Mesothelial cell of epicardium (in vitro differentiated cells): ENCODE results near the gene POM121L2. TPM values are rescaled to one million over a fixed set of nuclear protein-coding genes. Genes with fewer than 3 reads are reported as not detected.
"Not testable (repeated sequence)": the region's sequence is repeated elsewhere in the genome, so short reads cannot be mapped to it uniquely, and the experiment has no call there.

ENCODE experiments used
- DNase-seq, 2 experiments: peaks; one replicate each; pipeline ENCODE4 v3.0.0; 2021; ENCODE audit warnings: low spot score in 2 of 2; ENCODE audit not compliant: unreplicated experiment in 2 of 2
- H3K27ac Mint-ChIP-seq: 2 replicates; pipeline ENCODE4 v1.8.0; 2021; ENCODE audit warnings: mixed read lengths
- H3K27me3 Mint-ChIP-seq: 2 replicates; pipeline ENCODE4 v1.8.0; 2021; ENCODE audit warnings: low read depth, mixed read lengths
- H3K36me3 Mint-ChIP-seq: 2 replicates; pipeline ENCODE4 v1.8.0; 2021; ENCODE audit warnings: mixed read lengths
- H3K4me1 Mint-ChIP-seq: 2 replicates; pipeline ENCODE4 v1.8.0; 2021; ENCODE audit warnings: mixed read lengths
- H3K4me3 Mint-ChIP-seq: 2 replicates; pipeline ENCODE4 v1.8.0; 2021; ENCODE audit warnings: mild to moderate bottlenecking, moderate library complexity, mixed read lengths
- H3K9me3 Mint-ChIP-seq: 2 replicates; pipeline ENCODE4 v1.8.0; 2021; ENCODE audit warnings: mixed read lengths
- CTCF ChIP-seq: fragments of 200-600 bp; sonication (generic); IDR thresholded peaks from one replicate; pipeline ENCODE4 v1.5.0; 2021; ENCODE audit warnings: antibody characterized with exemption; ENCODE audit not compliant: unreplicated experiment
- total RNA-seq: library from RNA; stranded (reverse); gene quantifications from 3 replicates; pipeline ENCODE4 v1.2.1, GENCODE V29; 2021

Gene POM121L2
- total RNA-seq, 1 donor from 2014 or later: not detected

- TF ChIP-seq CTCF: no peak
- peaks cover 13% of the 10 kb centered on the region for H3K27me3 Mint-ChIP-seq
- H3K36me3 Mint-ChIP-seq: no peaks in the 10 kb centered on the region
- peaks cover 8% of the 10 kb centered on the region for H3K4me1 Mint-ChIP-seq
- H3K27ac Mint-ChIP-seq: peak overlapping the region; percentile 78
- no peak for DNase-seq
- peak overlapping the region; percentile 94 for H3K4me3 Mint-ChIP-seq
- H3K9me3 Mint-ChIP-seq: no peaks in the 10 kb centered on the region
Observed at GRCh38 chr6:27279513-27280063, 32.5 kb downstream of the POM121L2 start.

GRCh38 chr6:27275025-27275956 is 36.8 kb downstream of the POM121L2 start:
- Mint-ChIP-seq H3K9me3 (no peaks in the 10 kb centered on the region), H3K36me3 (no peaks in the 10 kb centered on the region), H3K4me1 (peaks cover 3% of the 10 kb centered on the region), H3K27me3 (peaks cover 32% of the 10 kb centered on the region), H3K4me3 (peak overlapping the region; percentile 52), H3K27ac (no peak overlapping the region)
- DNase-seq: no peak
- no peak for TF ChIP-seq CTCF

- DNase-seq: no peak
- Mint-ChIP-seq H3K4me1 (no peaks in the 10 kb centered on the region), H3K27ac (no peak overlapping the region), H3K36me3 (no peaks in the 10 kb centered on the region), H3K27me3 (peaks cover 40% of the 10 kb centered on the region), H3K9me3 (no peaks in the 10 kb centered on the region), H3K4me3 (no peak overlapping the region)
- TF ChIP-seq CTCF: no peak
Observed at GRCh38 chr6:27273783-27274182, 38.3 kb downstream of the POM121L2 start.

GRCh38 chr6:27268803-27269202 is 43.3 kb downstream of the POM121L2 start:
- Mint-ChIP-seq H3K36me3 (no peaks in the 10 kb centered on the region), H3K27me3 (peaks cover 32% of the 10 kb centered on the region), H3K4me1 (no peaks in the 10 kb centered on the region), H3K4me3 (no peak overlapping the region), H3K9me3 (no peaks in the 10 kb centered on the region), H3K27ac (no peak overlapping the region)
- no peak for TF ChIP-seq CTCF
- no peak for DNase-seq

GRCh38 chr6:27267857-27268434 is 44.1 kb downstream of the POM121L2 start:
- Mint-ChIP-seq H3K4me1 (no peaks in the 10 kb centered on the region), H3K9me3 (no peaks in the 10 kb centered on the region), H3K36me3 (no peaks in the 10 kb centered on the region), H3K27ac (no peak overlapping the region), H3K4me3 (peak overlapping the region; percentile 46), H3K27me3 (peaks cover 24% of the 10 kb centered on the region)
- no peak for TF ChIP-seq CTCF
- no peak for DNase-seq

- not testable (repeated sequence) for H3K27ac Mint-ChIP-seq, DNase-seq, H3K36me3 Mint-ChIP-seq, H3K4me1 Mint-ChIP-seq, H3K9me3 Mint-ChIP-seq, H3K4me3 Mint-ChIP-seq
- H3K27me3 Mint-ChIP-seq: peaks cover 17% of the 10 kb centered on the region
Observed at GRCh38 chr6:27267003-27267402, 45.1 kb downstream of the POM121L2 start.
